ENCODE measurements around the gene CCNB1.

GRCh38 chr5:69167929-69168328 is 979 bp downstream of the CCNB1 start:
- no peak for TF ChIP-seq POLR2A (IDR thresholded peaks at IDR 0.05)
- no peak for TF ChIP-seq CTCF (IDR thresholded peaks at IDR 0.05)
